Progenitor cell of endocrine pancreas (in vitro differentiated cells): ENCODE results near the gene ACTA2. TPM values are rescaled to one million over a fixed set of nuclear protein-coding genes. Genes with fewer than 3 reads are reported as not detected.

ENCODE experiments used
- DNase-seq: peaks from one replicate; pipeline ENCODE4 v3.0.0; 2021; ENCODE audit warnings: low spot score; ENCODE audit not compliant: unreplicated experiment
- H3K27ac Mint-ChIP-seq: 2 replicates; pipeline ENCODE4 v1.8.0; 2021; ENCODE audit warnings: mild to moderate bottlenecking, moderate library complexity, mixed read lengths
- H3K27me3 Mint-ChIP-seq: 2 replicates; pipeline ENCODE4 v1.8.0; 2021; ENCODE audit warnings: mixed read lengths
- H3K36me3 Mint-ChIP-seq: 2 replicates; pipeline ENCODE4 v1.8.0; 2022; ENCODE audit warnings: mixed read lengths; ENCODE audit not compliant: insufficient read depth
- H3K4me1 Mint-ChIP-seq: 2 replicates; pipeline ENCODE4 v1.8.0; 2021; ENCODE audit warnings: low read depth, mixed read lengths
- H3K4me3 Mint-ChIP-seq: 2 replicates; pipeline ENCODE4 v1.8.0; 2021; ENCODE audit warnings: low read depth, mild to moderate bottlenecking, moderate library complexity, mixed read lengths
- H3K9me3 Mint-ChIP-seq: 2 replicates; pipeline ENCODE4 v1.8.0; 2021; ENCODE audit warnings: low read depth, mixed read lengths
- CTCF ChIP-seq: fragments of 200-600 bp; sonication (generic); IDR thresholded peaks from one replicate; pipeline ENCODE4 v1.5.0; 2021; ENCODE audit warnings: antibody characterized with exemption, mild to moderate bottlenecking; ENCODE audit not compliant: unreplicated experiment
- total RNA-seq: library from RNA; stranded (reverse); gene quantifications from 2 replicates; pipeline ENCODE4 v1.2.1, GENCODE V29; 2021

The ACTA2 gene
- total RNA-seq, 1 donor from 2014 or later: 4.1 TPM

- no peak for TF ChIP-seq CTCF
- Mint-ChIP-seq H3K27ac (no peak overlapping the region), H3K4me3 (no peak overlapping the region), H3K9me3 (no peaks in the 10 kb centered on the region), H3K4me1 (peaks cover 6% of the 10 kb centered on the region), H3K36me3 (no peaks in the 10 kb centered on the region), H3K27me3 (peaks cover 8% of the 10 kb centered on the region)
- no peak for DNase-seq
These were observed 25.9 kb upstream of the ACTA2 start for GRCh38 chr10:88978463-88978862.

GRCh38 chr10:88975377-88975720 is 22.8 kb upstream of the ACTA2 start:
- H3K27ac Mint-ChIP-seq: no peak overlapping the region
- H3K9me3 Mint-ChIP-seq: no peaks in the 10 kb centered on the region
- H3K36me3 Mint-ChIP-seq: no peaks in the 10 kb centered on the region
- no peak for TF ChIP-seq CTCF
- DNase-seq: no peak
- H3K27me3 Mint-ChIP-seq: peaks cover 8% of the 10 kb centered on the region
- H3K4me1 Mint-ChIP-seq: no peaks in the 10 kb centered on the region
- no peak overlapping the region for H3K4me3 Mint-ChIP-seq

- Mint-ChIP-seq H3K36me3 (no peaks in the 10 kb centered on the region), H3K9me3 (no peaks in the 10 kb centered on the region), H3K27ac (no peak overlapping the region), H3K4me1 (no peaks in the 10 kb centered on the region), H3K27me3 (peaks cover 8% of the 10 kb centered on the region), H3K4me3 (no peak overlapping the region)
- no peak for DNase-seq
- TF ChIP-seq CTCF: no peak
These were observed 22.1 kb upstream of the ACTA2 start for GRCh38 chr10:88974446-88975376.

- H3K4me1 Mint-ChIP-seq: no peaks in the 10 kb centered on the region
- H3K27me3 Mint-ChIP-seq: peaks cover 8% of the 10 kb centered on the region
- TF ChIP-seq CTCF: no peak
- no peaks in the 10 kb centered on the region for H3K36me3 Mint-ChIP-seq
- no peak overlapping the region for H3K27ac Mint-ChIP-seq
- H3K4me3 Mint-ChIP-seq: no peak overlapping the region
- no peaks in the 10 kb centered on the region for H3K9me3 Mint-ChIP-seq
- DNase-seq: no peak
These were observed 21.4 kb upstream of the ACTA2 start for GRCh38 chr10:88974012-88974411.

GRCh38 chr10:88971221-88972061 is 18.9 kb upstream of the ACTA2 start:
- no peak overlapping the region for H3K27ac Mint-ChIP-seq
- no peak for TF ChIP-seq CTCF
- H3K4me1 Mint-ChIP-seq: no peaks in the 10 kb centered on the region
- H3K36me3 Mint-ChIP-seq: no peaks in the 10 kb centered on the region
- H3K4me3 Mint-ChIP-seq: no peak overlapping the region
- peaks cover 6% of the 10 kb centered on the region for H3K27me3 Mint-ChIP-seq
- no peak for DNase-seq
- H3K9me3 Mint-ChIP-seq: no peaks in the 10 kb centered on the region
